GM19240 (cell line): Measurements from ENCODE around the gene PRR36.
A peak's percentile ranks its signal among the peaks of the same experiment; 100 is the strongest.
"Not testable (repeated sequence)": the region's sequence is repeated elsewhere in the genome, so short reads cannot be mapped to it uniquely, and the experiment has no call there.

ENCODE experiments used
- DNase-seq: peaks from one replicate; pipeline ENCODE4 v3.0.0; 2011; ENCODE audit warnings: low spot score; ENCODE audit not compliant: insufficient read length

The PRR36 gene

DNA sequence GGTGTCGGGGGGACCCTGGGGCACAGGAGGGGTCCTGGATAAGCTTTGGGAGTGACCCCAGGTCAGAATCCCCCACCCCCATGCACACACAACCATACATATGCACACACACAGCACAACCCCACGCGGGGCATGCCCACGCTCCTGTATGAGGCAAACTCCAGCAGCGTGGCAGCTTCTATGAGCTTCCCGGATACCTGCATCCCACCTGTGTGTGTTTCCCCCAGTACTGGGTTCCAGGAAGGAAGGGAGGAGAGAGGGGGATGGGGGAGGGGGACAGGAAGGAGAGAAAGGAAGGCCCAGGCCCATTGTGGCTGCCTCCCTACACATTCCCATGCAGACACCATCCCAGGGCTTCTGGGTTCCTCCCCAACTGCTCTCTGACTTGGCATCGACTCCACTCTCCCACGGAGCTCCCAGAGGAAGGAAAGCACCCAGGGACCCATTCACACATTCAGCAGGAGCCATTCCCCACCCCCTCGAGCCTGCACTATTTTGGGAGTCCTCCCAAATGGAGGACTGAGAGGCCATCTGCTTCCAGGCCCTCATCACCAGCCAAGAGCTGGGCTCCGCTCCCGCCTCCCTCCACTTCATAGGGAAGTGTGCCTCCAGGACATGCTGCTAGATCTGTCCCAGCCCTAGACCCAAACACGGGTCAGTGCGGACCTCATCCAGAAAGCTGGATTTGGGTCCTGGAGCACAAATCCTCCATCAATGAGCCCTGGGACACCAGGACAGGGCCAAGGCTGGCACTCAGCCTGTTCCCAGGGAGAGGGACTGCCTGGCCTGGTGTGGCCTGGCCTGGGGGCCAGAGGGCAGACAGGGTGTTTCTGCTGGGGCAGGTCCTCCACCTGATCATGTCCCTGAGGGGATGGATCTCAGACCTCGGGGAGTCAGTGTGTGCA is 13.2 kb downstream of the PRR36 start:
- DNase-seq, result no peak

GRCh38 chr19:7859831-7860713 is 14.1 kb downstream of the PRR36 start:
- no peak for DNase-seq

- not testable (repeated sequence) for DNase-seq
These were observed 15.1 kb downstream of the PRR36 start for GRCh38 chr19:7859087-7859486.

DNA sequence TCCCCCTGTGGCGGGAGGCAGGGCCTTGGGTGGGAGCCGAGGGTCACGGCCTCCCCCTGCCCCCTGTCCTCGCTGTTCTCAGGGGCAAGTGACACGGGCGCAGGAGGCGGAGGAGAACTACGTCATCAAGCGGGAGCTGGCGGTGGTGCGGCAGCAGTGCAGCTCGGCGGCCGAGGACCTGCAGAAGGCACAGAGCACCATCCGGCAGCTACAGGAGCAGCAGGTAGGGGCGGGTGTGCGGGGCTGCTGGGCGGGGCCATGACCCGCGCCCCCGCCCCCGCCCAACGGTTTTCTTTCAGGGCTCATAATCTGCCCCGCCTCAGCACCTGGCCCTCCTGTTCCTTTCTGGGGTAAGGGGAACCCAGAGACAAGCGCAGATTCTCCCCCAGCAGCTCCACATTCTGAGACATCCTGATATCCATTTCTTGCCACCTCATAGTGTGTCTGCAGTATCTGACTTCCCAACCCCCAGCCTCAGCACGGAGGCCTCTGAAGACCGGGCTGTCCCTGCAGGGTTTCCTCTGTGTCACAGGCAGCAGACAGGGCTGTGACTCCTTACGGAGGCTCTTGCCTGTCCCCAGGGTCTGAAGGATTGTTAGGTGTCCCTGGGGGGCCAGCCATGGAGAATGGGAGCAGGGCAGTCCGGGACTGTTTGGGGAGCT is 15.9 kb downstream of the PRR36 start:
- no peak for DNase-seq

DNA sequence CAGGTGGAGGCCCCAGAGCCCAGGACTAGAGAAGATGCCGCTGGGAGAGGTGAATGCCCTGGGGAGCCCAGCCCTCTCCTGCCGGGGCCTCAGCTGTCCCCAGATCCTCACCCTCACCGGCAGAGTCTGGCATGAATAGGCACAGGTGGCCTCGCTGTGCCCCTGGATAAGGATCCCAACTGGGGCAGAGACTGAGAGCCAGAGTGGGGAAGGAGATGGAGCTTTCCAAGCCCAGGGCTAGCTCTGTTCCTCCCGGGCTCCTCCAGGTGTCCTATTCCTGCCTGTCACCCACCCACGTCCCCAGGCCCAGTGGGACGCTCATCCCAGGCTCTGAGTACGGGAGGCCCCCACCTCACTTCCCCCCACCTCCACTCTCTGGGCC is 16.5 kb downstream of the PRR36 start:
- DNase-seq, result no peak

DNA sequence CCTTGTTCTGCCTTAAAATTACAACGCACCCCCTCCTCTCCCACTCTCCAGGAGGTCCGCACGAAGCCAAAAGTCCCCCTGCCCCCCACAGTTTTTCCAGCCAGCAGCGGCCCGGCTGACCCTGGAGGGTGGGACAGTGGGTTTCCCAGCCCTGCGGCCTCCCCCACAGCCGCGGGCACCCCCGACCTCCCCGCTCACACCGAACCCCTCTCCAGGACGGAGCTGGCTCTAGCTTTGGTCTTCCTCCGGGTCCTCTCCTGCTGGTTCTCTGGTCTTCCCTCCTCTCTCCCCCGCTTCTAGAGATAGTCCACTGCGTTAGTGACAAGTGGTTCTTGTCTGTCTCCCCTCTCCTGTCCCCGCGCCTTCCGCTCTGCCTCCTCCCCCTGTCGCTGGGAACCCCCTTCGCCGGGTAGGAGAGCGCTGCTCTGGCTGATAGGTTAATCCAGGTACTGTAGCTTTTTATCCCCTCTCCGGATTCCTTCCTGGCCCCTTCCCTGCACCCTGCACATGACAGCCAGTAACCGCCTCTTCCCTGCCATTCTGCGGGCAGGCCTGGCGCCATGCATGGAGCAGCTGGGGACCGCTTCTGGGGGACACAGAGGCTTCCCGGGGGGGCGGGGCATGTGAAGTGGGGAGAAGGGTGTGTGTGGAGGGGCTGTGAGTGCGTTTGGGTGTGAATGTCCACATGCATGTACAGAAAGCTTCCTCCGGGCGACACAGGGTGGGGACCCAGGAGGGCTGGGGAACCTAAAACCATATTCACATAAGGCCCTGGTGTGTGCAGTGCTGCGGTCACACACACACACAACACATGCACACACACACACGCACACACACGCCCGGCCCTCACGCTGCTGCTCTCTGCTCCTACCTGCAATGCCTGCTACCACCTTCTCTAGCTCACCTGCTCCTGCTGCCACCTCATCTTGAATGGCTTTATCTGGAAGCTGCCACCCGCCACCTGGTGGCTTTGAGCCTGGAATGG is 17.2 kb downstream of the PRR36 start:
- no peak for DNase-seq

GRCh38 chr19:7856109-7856591 is 18.0 kb downstream of the PRR36 start:
- no peak for DNase-seq

- DNase-seq, result no peak
These were observed 18.6 kb downstream of the PRR36 start for GRCh38 chr19:7855426-7856108.

GRCh38 chr19:7853770-7854128 is 20.4 kb downstream of the PRR36 start:
- no peak for DNase-seq

DNA sequence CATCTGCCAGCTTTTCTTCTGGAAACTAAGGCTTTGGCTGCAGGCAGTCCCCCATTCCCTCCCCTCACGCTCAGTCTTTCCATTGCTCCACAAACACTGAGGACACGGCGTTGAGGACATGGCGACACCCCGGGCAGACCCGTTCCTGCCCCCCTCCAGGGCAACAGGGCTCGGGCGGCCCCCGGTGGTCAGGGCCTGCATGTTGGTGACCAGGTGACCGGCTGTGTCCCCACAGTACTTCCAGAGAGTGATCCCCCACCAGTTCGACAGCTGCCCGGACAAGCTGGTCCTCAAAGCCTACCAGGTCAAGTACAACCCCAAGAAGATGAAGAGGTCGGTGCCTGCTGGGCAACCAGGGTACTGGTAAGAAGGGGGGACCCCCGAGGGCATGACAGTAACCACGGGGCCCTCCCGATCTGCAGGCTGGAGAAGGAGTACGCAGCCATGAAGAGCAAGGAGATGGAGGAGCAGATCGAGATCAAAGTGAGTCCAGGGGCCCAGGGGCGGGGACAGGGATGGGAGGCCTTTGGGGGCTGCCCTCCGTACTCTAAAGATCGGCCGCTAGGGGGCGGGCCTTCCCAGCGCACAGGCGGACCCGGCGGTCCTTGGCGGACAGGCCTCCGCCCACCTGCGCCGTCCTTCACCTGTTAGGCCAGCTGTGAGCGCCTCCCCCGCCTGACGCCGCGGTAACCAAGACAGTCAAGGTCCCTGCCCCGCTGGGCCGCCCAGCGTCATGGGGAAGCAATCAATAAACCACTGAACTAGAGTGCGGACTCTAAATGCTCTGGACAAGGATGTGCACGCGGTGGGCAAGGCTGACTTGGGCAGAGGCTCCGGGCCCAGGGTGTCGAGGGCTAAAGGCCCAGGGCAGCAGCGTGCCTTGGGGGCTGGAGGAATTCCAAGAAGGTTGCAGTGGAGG is 21.1 kb downstream of the PRR36 start:
- DNase-seq, result peak; percentile 97

DNA sequence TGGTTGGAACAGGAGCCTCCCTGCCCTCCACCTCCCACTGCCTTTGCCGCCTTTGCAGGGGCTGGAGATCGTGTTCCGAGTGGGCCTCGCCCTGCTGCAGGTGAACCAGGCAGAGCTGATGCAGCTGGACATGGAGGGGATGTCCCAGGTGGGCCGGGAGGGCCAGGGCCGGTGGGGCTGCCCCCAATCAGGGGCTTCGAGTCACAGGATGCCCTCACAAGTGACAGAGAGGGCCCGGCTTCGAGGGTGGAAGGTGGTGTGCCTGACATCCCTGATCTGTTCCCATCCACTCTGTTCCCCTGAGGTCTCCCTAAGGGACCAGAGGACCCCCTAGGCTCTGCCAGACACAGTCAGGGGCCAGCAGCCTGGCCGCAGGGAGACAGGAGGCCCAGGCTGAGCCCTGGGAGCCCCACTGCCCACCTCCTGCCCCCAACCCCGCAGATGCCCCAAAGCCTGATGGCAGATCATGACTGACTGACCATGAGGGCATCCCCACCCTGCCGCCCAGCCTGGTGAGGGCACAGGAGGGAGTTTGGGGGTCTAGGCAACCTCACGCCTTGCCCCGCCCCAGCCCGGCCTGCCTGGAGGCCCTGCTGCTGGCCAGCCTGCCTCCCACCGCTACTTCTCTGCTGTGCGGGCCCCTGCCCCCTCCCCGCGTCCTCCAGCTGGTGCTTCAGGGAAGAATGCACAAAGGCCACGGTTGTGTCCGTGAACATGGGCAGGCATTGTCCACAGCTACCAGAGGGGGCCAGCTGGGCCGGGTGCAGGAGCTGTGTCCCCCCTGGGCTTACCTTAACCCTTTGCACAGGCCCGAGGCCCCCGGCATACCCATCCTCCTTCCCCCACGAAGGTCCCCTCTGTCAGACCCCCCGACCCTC is 22.3 kb downstream of the PRR36 start:
- DNase-seq, result no peak

GRCh38 chr19:7850945-7851622 is 23.1 kb downstream of the PRR36 start:
- no peak for DNase-seq

DNA sequence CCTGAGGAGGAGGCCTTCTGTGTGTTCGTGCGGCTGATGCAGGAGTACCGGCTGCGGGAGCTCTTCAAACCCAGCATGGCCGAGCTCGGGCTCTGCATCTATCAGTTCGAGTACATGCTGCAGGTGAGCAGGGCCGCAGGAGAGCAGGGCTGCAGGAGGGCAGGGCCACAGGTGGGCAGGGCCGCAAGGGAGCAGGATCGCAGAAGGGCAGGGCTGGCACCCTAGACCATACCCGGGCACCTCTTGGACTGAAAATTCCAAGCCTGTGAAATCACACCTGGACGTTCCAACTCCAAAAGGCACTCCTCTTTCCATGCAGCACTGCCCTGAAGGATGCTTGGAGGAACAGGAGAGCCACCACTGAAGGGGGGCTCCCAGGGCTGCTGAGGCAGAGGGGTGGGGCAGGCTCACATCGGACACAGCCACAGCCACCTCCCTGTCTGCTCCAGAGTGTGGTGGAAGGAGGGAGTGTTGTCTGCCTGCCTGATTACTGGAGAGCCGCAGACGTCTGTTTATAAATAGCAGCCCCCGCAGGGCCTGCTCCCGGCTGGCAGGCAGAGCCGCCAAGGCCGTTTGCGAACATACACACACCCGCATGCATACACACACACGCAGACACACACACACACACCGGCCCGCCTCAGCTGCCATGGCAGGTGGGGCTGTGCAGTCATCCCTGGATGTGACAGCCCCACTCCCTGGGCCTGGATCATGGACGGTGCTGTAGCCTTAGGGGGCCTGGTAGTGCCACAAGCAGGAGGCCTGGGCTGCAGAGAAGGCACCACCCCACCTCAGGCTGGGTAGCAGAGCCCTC is 24.0 kb downstream of the PRR36 start:
- DNase-seq, result no peak

- DNase-seq, result no peak
These were observed 24.6 kb downstream of the PRR36 start for GRCh38 chr19:7849631-7849999.

DNA sequence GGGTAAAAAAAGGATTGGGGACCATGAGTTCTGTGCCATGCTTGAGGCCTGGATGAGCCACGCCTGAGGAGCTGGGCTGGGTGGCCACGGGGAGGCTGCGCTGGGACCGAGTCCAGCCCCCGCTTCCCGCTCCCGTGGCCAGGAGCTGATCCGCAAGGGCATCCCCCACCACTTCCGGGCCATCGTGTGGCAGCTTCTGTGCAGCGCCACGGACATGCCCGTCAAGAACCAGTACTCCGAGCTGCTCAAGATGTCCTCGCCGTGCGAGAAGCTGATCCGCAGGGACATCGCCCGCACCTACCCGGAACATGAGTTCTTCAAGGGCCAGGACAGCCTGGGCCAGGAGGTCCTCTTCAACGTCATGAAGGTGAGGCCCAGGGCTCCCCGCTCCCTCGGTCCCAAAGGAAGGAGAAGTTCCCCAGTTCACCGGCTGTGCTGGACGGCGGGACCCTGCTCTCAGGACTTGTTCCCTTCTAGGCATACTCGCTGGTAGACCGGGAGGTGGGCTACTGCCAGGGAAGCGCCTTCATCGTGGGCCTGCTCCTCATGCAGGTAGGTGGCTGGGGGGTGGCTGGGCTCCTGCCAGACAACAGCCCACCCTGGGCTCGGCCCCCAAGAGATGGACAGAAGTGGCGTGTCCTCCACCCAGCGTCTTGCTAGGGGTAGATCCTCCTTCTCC is 25.3 kb downstream of the PRR36 start:
- DNase-seq, result no peak

GRCh38 chr19:7847664-7848063 is 26.5 kb downstream of the PRR36 start:
- DNase-seq, result no peak
